HFF-Myc (cell line): ENCODE measurements around the gene EPB41L2.

Experiments used
- DNase-seq: peaks from one replicate; pipeline ENCODE4 v3.0.0-alpha.2; 2011; ENCODE audit warnings: low read depth; ENCODE audit errors: extremely low read depth
- H3K4me3 ChIP-seq: replicated peaks from 2 replicates; pipeline ENCODE4 v1.5.1; 2011; ENCODE audit warnings: low read depth, mild to moderate bottlenecking, control low read depth, low read length
- CTCF ChIP-seq: IDR thresholded peaks from 2 replicates; pipeline ENCODE4 v1.5.1; 2012; ENCODE audit warnings: mild to moderate bottlenecking, low read depth, low read length, control low read depth; ENCODE audit errors: missing control alignments

EPB41L2 gene

GRCh38 chr6:131063028-131063763 is at the start of gene EPB41L2:
Gene EPB41L2, minus strand, starts transcription at chr6:131063245. Its CDS starts 106,760 bp downstream, at chr6:130956485.
- DNase-seq, result peak; percentile 61
- H3K4me3 ChIP-seq, result peak within 1 kb of the TSS; percentile 82

GRCh38 chr6:131112249-131112648 is 49.2 kb upstream of the EPB41L2 start:
- no peak for TF ChIP-seq CTCF
- H3K4me3 ChIP-seq, result no peak overlapping the region
- no peak for DNase-seq

More at GRCh38 chr6:131063028-131063763, at the start of gene EPB41L2:
- no peak for TF ChIP-seq CTCF

GRCh38 chr6:131107151-131107550 is 44.1 kb upstream of the EPB41L2 start:
- no peak overlapping the region for H3K4me3 ChIP-seq
- TF ChIP-seq CTCF, result no peak
- no peak for DNase-seq

GRCh38 chr6:131103901-131104300 is 40.9 kb upstream of the EPB41L2 start:
- H3K4me3 ChIP-seq, result no peak overlapping the region
- no peak for TF ChIP-seq CTCF
- DNase-seq, result no peak

- DNase-seq, result no peak
- no peak for TF ChIP-seq CTCF
- no peak overlapping the region for H3K4me3 ChIP-seq
Measured at GRCh38 chr6:131103296-131103695, 40.3 kb upstream of the EPB41L2 start.

GRCh38 chr6:131101911-131102680 is 39.1 kb upstream of the EPB41L2 start:
- DNase-seq, result no peak
- H3K4me3 ChIP-seq, result no peak overlapping the region
- TF ChIP-seq CTCF, result no peak
